Measurements from ENCODE around the gene KCTD1. TPM values are rescaled to one million over a fixed set of nuclear protein-coding genes. Genes with fewer than 3 reads are reported as not detected.

KCTD1 gene
- total and polyA plus RNA-seq, 4 donors: 0.78 to 2.9 (median 2.0) TPM

DNA sequence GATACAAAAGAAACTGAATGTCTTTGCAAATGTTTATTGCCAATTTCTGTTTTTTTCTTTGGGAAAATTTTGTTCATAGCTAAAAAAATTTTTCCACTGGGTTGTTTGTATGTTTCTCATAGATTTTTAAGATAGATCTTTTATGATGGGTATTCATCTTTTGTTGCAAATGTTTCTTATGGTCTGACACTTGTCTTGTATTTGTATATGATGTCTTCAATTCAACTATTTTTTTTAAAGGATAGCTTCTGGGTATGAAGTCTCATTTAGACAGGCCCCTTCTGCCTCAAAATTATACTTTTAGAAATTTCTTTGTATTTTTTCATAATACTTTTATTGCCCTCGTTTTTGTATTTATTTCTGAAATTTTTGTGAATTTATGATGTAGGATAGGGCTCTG lies 73.8 kb downstream of the KCTD1 start:
- no peaks in the 10 kb centered on the region for H3K9me3 ChIP-seq (ENCODE audit: control insufficient read depth in 4 of 4, low read length in 3 of 4)
- 85% methylated on average over 1 of the region's 1 CpG for WGBS
- no peak overlapping the region for H3K9ac ChIP-seq (ENCODE audit: low read depth in 1 of 2, low read length in 2 of 2)
- TF ChIP-seq, protein P1, sequence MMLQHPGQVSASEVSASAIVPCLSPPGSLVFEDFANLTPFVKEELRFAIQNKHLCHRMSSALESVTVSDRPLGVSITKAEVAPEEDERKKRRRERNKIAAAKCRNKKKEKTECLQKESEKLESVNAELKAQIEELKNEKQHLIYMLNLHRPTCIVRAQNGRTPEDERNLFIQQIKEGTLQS (IDR thresholded peaks at IDR 0.05): no peak
- TF ChIP-seq JUND (IDR thresholded peaks at IDR 0.05): no peak
- TF ChIP-seq YY1 (IDR thresholded peaks at IDR 0.05): no peak
- no peak for TF ChIP-seq FOXA1 (IDR thresholded peaks at IDR 0.05)
- TF ChIP-seq RAD21 (IDR thresholded peaks at IDR 0.05): no peak
- TF ChIP-seq TAF1 (conservative IDR thresholded peaks at IDR 0.05): no peak
- no peak for TF ChIP-seq NR2F2 (IDR thresholded peaks at IDR 0.05)
- no peak for TF ChIP-seq HNF4A (conservative IDR thresholded peaks at IDR 0.05)
- TF ChIP-seq SP1 (IDR thresholded peaks at IDR 0.05): no peak
- TF ChIP-seq, protein P2, sequence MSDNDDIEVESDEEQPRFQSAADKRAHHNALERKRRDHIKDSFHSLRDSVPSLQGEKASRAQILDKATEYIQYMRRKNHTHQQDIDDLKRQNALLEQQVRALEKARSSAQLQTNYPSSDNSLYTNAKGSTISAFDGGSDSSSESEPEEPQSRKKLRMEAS (IDR thresholded peaks at IDR 0.05): no peak
- TF ChIP-seq FOXA2 (IDR thresholded peaks at IDR 0.05): no peak
- TF ChIP-seq, protein P3, sequence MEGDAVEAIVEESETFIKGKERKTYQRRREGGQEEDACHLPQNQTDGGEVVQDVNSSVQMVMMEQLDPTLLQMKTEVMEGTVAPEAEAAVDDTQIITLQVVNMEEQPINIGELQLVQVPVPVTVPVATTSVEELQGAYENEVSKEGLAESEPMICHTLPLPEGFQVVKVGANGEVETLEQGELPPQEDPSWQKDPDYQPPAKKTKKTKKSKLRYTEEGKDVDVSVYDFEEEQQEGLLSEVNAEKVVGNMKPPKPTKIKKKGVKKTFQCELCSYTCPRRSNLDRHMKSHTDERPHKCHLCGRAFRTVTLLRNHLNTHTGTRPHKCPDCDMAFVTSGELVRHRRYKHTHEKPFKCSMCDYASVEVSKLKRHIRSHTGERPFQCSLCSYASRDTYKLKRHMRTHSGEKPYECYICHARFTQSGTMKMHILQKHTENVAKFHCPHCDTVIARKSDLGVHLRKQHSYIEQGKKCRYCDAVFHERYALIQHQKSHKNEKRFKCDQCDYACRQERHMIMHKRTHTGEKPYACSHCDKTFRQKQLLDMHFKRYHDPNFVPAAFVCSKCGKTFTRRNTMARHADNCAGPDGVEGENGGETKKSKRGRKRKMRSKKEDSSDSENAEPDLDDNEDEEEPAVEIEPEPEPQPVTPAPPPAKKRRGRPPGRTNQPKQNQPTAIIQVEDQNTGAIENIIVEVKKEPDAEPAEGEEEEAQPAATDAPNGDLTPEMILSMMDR (IDR thresholded peaks at IDR 0.05; ENCODE audit: low read depth, low read length, missing input control): no peak
- H3K4me1 ChIP-seq (ENCODE audit: control insufficient read depth in 4 of 4, insufficient read depth in 4 of 4, low read length in 3 of 4): no peaks in the 10 kb centered on the region
- no peak for DNase-seq (ENCODE audit: low spot score)
- H3K27ac ChIP-seq (ENCODE audit: low read depth in 1 of 2, low read length in 2 of 2): no peak overlapping the region
- no peak overlapping the region for H3K4me3 ChIP-seq (ENCODE audit: low read depth in 1 of 3, low read length in 3 of 3)
- H3K27me3 ChIP-seq (ENCODE audit: control insufficient read depth in 4 of 4, insufficient read depth in 4 of 4, low read length in 3 of 4): no peaks in the 10 kb centered on the region
- no peaks in the 10 kb centered on the region for H3K36me3 ChIP-seq (ENCODE audit: control insufficient read depth in 4 of 4, insufficient read depth in 3 of 4, low read depth in 1 of 4, low read length in 3 of 4)

DNA sequence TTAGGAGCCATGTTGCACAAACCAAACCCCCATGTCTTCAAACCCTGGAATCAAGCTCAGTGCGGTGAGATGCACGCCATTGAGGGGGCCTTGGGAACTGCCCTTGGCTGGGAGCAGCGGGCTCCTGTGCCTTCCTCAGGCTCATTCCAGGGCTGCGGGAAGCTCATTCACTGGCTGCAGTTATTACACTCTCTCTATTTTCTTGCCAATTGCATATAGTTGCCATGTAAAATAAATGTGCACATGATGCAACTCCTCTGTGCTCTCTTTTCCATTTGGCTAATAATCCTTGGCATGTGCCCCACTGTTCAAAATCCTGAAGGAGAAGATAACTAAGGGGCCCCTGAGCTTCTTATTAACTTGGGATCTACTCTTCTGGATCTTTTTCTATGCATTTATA lies 74.7 kb downstream of the KCTD1 start:
- WGBS: 96% methylated on average over 4 of the region's 4 CpGs
- Histone ChIP-seq H3K27ac (ENCODE audit: low read depth in 1 of 2, low read length in 2 of 2) (no peak overlapping the region), H3K4me3 (ENCODE audit: low read depth in 1 of 3, low read length in 3 of 3) (no peak overlapping the region), H3K9ac (ENCODE audit: low read depth in 1 of 2, low read length in 2 of 2) (no peak overlapping the region), H3K27me3 (ENCODE audit: control insufficient read depth in 4 of 4, insufficient read depth in 4 of 4, low read length in 3 of 4) (no peaks in the 10 kb centered on the region), H3K36me3 (ENCODE audit: control insufficient read depth in 4 of 4, insufficient read depth in 3 of 4, low read depth in 1 of 4, low read length in 3 of 4) (no peaks in the 10 kb centered on the region), H3K4me1 (ENCODE audit: control insufficient read depth in 4 of 4, insufficient read depth in 4 of 4, low read length in 3 of 4) (no peaks in the 10 kb centered on the region), H3K9me3 (ENCODE audit: control insufficient read depth in 4 of 4, low read length in 3 of 4) (no peaks in the 10 kb centered on the region)
- TF ChIP-seq RXRA (IDR thresholded peaks at IDR 0.05) (no peak), RAD21 (IDR thresholded peaks at IDR 0.05) (no peak), NR2F2 (IDR thresholded peaks at IDR 0.05) (no peak), TAF1 (conservative IDR thresholded peaks at IDR 0.05) (no peak), SP1 (IDR thresholded peaks at IDR 0.05) (no peak), YY1 (IDR thresholded peaks at IDR 0.05) (no peak), HNF4G (IDR thresholded peaks at IDR 0.05) (no peak), FOXA1 (IDR thresholded peaks at IDR 0.05) (no peak), HNF4A (conservative IDR thresholded peaks at IDR 0.05) (no peak), GABPA (IDR thresholded peaks at IDR 0.05 in 1 of 2, conservative IDR thresholded peaks at IDR 0.05 in 1 of 2) (no peak), JUND (IDR thresholded peaks at IDR 0.05) (no peak)
- TF ChIP-seq, protein P2 (IDR thresholded peaks at IDR 0.05): no peak
- TF ChIP-seq, protein P4, sequence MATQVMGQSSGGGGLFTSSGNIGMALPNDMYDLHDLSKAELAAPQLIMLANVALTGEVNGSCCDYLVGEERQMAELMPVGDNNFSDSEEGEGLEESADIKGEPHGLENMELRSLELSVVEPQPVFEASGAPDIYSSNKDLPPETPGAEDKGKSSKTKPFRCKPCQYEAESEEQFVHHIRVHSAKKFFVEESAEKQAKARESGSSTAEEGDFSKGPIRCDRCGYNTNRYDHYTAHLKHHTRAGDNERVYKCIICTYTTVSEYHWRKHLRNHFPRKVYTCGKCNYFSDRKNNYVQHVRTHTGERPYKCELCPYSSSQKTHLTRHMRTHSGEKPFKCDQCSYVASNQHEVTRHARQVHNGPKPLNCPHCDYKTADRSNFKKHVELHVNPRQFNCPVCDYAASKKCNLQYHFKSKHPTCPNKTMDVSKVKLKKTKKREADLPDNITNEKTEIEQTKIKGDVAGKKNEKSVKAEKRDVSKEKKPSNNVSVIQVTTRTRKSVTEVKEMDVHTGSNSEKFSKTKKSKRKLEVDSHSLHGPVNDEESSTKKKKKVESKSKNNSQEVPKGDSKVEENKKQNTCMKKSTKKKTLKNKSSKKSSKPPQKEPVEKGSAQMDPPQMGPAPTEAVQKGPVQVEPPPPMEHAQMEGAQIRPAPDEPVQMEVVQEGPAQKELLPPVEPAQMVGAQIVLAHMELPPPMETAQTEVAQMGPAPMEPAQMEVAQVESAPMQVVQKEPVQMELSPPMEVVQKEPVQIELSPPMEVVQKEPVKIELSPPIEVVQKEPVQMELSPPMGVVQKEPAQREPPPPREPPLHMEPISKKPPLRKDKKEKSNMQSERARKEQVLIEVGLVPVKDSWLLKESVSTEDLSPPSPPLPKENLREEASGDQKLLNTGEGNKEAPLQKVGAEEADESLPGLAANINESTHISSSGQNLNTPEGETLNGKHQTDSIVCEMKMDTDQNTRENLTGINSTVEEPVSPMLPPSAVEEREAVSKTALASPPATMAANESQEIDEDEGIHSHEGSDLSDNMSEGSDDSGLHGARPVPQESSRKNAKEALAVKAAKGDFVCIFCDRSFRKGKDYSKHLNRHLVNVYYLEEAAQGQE (IDR thresholded peaks at IDR 0.05): no peak
- TF ChIP-seq, protein P5, sequence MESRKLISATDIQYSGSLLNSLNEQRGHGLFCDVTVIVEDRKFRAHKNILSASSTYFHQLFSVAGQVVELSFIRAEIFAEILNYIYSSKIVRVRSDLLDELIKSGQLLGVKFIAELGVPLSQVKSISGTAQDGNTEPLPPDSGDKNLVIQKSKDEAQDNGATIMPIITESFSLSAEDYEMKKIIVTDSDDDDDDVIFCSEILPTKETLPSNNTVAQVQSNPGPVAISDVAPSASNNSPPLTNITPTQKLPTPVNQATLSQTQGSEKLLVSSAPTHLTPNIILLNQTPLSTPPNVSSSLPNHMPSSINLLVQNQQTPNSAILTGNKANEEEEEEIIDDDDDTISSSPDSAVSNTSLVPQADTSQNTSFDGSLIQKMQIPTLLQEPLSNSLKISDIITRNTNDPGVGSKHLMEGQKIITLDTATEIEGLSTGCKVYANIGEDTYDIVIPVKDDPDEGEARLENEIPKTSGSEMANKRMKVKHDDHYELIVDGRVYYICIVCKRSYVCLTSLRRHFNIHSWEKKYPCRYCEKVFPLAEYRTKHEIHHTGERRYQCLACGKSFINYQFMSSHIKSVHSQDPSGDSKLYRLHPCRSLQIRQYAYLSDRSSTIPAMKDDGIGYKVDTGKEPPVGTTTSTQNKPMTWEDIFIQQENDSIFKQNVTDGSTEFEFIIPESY (IDR thresholded peaks at IDR 0.05): no peak
- DNase-seq (ENCODE audit: low spot score): no peak
